GM12878 (cell line): ENCODE measurements around the gene SEPTIN5.

Experiments used
- CREB1 ChIP-seq: IDR thresholded peaks from 2 replicates; pipeline ENCODE4 v1.6.1; 2012; ENCODE audit warnings: low read depth, mild to moderate bottlenecking, inconsistent platforms
- CTCF ChIP-seq, 3 experiments: IDR thresholded peaks in 2 of 3; conservative IDR thresholded peaks in 1 of 3; 2 replicates each; pipeline ENCODE4 v1.5.1; 2011; ENCODE audit warnings: low read depth in 3 of 3, low read length in 3 of 3, mild to moderate bottlenecking in 3 of 3, control low read depth in 2 of 3, moderate library complexity in 2 of 3, inconsistent platforms in 1 of 3, mixed read lengths in 1 of 3; ENCODE audit not compliant: control insufficient read depth in 2 of 3, insufficient read depth in 1 of 3; ENCODE audit errors: extremely low read depth in 1 of 3
- E2F4 ChIP-seq: IDR thresholded peaks from 2 replicates; pipeline ENCODE4 v1.6.1; 2012; ENCODE audit warnings: low read depth, low read length, improper control_type of control experiment
- FOXK2 ChIP-seq: fragments of 450-650 bp; IDR thresholded peaks from 2 replicates; pipeline ENCODE4 v1.6.1; 2017; ENCODE audit warnings: mild to moderate bottlenecking, moderate library complexity
- NFIC ChIP-seq: IDR thresholded peaks from 2 replicates; pipeline ENCODE4 v1.6.1; 2012; ENCODE audit warnings: low read depth, mild to moderate bottlenecking, inconsistent platforms, low read length, moderate library complexity
- POLR2AphosphoS5 ChIP-seq: IDR thresholded peaks from 2 replicates; pipeline ENCODE4 v1.6.1; 2011; ENCODE audit warnings: mild to moderate bottlenecking, low read length, inconsistent platforms
- RAD21 ChIP-seq: IDR thresholded peaks from 2 replicates; pipeline ENCODE4 v1.6.1; 2011; ENCODE audit warnings: mild to moderate bottlenecking, low read depth, low read length, moderate library complexity; ENCODE audit not compliant: insufficient read depth
- REST ChIP-seq: IDR thresholded peaks from 2 replicates; pipeline ENCODE4 v1.6.1; 2012; ENCODE audit warnings: mild to moderate bottlenecking, low read depth, low read length

DNA sequence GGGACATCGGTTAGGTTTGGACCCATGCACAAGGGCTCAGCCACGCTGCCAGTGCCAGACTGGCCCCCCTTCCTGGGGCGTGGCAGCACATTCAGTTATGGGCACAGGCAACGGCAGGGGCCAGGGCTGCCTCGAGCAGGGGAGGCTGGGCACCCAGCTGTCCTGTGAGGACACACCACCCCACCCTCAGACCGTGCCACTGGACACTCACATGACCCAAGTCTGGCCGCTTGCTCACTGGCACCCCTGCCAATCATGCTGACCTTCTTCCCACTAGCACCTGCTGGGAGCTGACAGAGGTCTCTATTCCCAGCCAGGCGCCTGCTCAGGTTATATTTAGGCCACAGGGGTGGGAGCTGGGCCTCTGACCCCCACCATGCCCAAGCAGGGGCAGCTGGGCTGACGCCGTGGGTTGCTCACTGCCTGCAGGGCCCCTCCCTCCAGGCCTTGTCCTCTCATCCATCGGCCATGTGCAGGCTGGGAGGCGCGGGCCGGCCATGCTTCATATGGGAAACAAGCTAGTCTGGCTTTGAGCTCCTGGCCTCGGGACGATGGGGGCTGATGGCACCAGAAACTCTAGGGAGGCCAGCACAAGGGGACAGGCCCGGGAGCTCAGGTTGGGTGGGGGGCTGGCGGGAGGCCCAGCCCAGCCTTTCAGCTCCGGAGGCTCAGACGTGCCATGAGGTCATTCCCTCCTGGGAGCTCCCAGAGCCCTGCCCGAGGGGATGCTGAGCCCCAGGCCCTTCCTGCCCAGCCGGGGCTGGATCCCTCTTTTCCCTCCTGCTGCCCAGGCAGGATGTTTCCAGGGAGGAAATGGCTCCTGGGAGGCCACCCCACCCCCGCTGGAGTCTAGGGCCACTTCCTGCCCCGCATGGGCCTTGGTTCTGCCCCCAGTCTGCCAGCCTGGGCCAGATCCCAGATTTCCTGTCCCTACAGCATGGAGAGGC is 31.1 kb downstream of the SEPTIN5 start:
- no peak for TF ChIP-seq REST
- TF ChIP-seq CTCF (IDR thresholded peaks at IDR 0.05 in 2 of 3, conservative IDR thresholded peaks at IDR 0.05 in 1 of 3; ENCODE audit: control insufficient read depth in 2 of 3, extremely low read depth in 1 of 3, insufficient read depth in 1 of 3, low read depth in 3 of 3, low read length in 3 of 3) = no peak
- TF ChIP-seq CREB1 = no peak
- no peak for TF ChIP-seq POLR2AphosphoS5
- TF ChIP-seq E2F4 = no peak
- no peak for TF ChIP-seq NFIC
- no peak for TF ChIP-seq RAD21
- no peak for TF ChIP-seq FOXK2
